ENCODE results near the gene SLC36A2.

DNA sequence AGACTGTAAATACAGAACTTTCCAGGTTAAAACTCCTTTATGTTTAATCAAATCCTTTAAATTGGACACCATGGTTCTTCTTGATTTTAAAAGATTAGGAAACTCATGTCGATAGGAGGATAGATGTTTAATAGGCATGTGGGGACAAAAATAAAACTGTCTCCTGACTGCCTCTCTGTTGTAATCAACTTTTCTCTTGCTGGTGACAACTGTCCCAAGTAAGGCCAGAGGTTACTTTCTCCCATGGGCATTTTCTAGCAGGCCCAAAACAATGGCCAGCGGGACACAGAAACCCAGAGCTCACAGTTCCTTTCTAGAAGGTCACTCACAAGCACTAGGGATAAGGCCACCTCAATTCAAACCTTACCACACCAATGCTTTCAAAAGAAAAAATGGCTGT is 14.5 kb downstream of the SLC36A2 start:
- TF ChIP-seq, protein P1, sequence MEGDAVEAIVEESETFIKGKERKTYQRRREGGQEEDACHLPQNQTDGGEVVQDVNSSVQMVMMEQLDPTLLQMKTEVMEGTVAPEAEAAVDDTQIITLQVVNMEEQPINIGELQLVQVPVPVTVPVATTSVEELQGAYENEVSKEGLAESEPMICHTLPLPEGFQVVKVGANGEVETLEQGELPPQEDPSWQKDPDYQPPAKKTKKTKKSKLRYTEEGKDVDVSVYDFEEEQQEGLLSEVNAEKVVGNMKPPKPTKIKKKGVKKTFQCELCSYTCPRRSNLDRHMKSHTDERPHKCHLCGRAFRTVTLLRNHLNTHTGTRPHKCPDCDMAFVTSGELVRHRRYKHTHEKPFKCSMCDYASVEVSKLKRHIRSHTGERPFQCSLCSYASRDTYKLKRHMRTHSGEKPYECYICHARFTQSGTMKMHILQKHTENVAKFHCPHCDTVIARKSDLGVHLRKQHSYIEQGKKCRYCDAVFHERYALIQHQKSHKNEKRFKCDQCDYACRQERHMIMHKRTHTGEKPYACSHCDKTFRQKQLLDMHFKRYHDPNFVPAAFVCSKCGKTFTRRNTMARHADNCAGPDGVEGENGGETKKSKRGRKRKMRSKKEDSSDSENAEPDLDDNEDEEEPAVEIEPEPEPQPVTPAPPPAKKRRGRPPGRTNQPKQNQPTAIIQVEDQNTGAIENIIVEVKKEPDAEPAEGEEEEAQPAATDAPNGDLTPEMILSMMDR (IDR thresholded peaks at IDR 0.05; ENCODE audit: low read length): no peak
- no peak for TF ChIP-seq EZH2 (optimal IDR thresholded peaks at IDR 0.05; ENCODE audit: low read depth, low read length)

Measured in MM.1S (cell line).